Panc1 (cell line): Measurements from ENCODE around the gene TMEM242.

Experiments
- CTCF ChIP-seq: fragments of 450-650 bp; IDR thresholded peaks from 2 replicates; pipeline ENCODE4 v1.5.1; 2017; ENCODE audit warnings: mild to moderate bottlenecking
- POLR2AphosphoS5 ChIP-seq: IDR thresholded peaks from 2 replicates; pipeline ENCODE4 v1.6.1; 2012; ENCODE audit warnings: mild to moderate bottlenecking, low read depth, low read length, moderate library complexity
- SIN3A ChIP-seq: IDR thresholded peaks from 2 replicates; pipeline ENCODE4 v1.6.1; 2012; ENCODE audit warnings: low read depth, mild to moderate bottlenecking, low read length, moderate library complexity, borderline replicate concordance; ENCODE audit not compliant: insufficient read depth
- TF ChIP-seq, protein P1 (sequence below), 2 experiments: IDR thresholded peaks; 2 replicates each; pipeline ENCODE4 v1.6.1; 2011 to 2012; ENCODE audit warnings: low read depth in 2 of 2, control low read depth in 1 of 2, low read length in 1 of 2, mild to moderate bottlenecking in 1 of 2, moderate library complexity in 1 of 2; ENCODE audit not compliant: insufficient read depth in 1 of 2

GRCh38 chr6:157298216-157298724 lies 25.0 kb downstream of the TMEM242 start:
- TF ChIP-seq CTCF, result no peak
- TF ChIP-seq POLR2AphosphoS5, result no peak
- TF ChIP-seq SIN3A, result no peak
- TF ChIP-seq, protein P1, sequence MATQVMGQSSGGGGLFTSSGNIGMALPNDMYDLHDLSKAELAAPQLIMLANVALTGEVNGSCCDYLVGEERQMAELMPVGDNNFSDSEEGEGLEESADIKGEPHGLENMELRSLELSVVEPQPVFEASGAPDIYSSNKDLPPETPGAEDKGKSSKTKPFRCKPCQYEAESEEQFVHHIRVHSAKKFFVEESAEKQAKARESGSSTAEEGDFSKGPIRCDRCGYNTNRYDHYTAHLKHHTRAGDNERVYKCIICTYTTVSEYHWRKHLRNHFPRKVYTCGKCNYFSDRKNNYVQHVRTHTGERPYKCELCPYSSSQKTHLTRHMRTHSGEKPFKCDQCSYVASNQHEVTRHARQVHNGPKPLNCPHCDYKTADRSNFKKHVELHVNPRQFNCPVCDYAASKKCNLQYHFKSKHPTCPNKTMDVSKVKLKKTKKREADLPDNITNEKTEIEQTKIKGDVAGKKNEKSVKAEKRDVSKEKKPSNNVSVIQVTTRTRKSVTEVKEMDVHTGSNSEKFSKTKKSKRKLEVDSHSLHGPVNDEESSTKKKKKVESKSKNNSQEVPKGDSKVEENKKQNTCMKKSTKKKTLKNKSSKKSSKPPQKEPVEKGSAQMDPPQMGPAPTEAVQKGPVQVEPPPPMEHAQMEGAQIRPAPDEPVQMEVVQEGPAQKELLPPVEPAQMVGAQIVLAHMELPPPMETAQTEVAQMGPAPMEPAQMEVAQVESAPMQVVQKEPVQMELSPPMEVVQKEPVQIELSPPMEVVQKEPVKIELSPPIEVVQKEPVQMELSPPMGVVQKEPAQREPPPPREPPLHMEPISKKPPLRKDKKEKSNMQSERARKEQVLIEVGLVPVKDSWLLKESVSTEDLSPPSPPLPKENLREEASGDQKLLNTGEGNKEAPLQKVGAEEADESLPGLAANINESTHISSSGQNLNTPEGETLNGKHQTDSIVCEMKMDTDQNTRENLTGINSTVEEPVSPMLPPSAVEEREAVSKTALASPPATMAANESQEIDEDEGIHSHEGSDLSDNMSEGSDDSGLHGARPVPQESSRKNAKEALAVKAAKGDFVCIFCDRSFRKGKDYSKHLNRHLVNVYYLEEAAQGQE (IDR thresholded peaks at IDR 0.05; ENCODE audit: insufficient read depth in 1 of 2, low read depth in 2 of 2, low read length in 1 of 2), result no peak
